ENCODE results near the gene CDH11.
A peak's percentile ranks its signal among the peaks of the same experiment; 100 is the strongest.

CDH11 gene

GRCh38 chr16:65126845-65127624, 5.2 kb upstream of the CDH11 start:
- no peak overlapping the region for H3K4me3 ChIP-seq (ENCODE audit: low read length)
- DNase-seq (ENCODE audit: low read depth) = no peak
- TF ChIP-seq CTCF (conservative IDR thresholded peaks at IDR 0.05; ENCODE audit: low read depth, low read length) = peak; percentile 46

- no peak for DNase-seq (ENCODE audit: low read depth)
- H3K4me3 ChIP-seq (ENCODE audit: low read length) = no peak overlapping the region
- TF ChIP-seq CTCF (conservative IDR thresholded peaks at IDR 0.05; ENCODE audit: low read depth, low read length) = no peak
These were observed 4.0 kb upstream of the CDH11 start for GRCh38 chr16:65125871-65126270.

- no peak for DNase-seq (ENCODE audit: low read depth)
- H3K4me3 ChIP-seq (ENCODE audit: low read length) = no peak overlapping the region
- no peak for TF ChIP-seq CTCF (conservative IDR thresholded peaks at IDR 0.05; ENCODE audit: low read depth, low read length)
These were observed 3.5 kb upstream of the CDH11 start for GRCh38 chr16:65125322-65125721.

- no peak for TF ChIP-seq CTCF (conservative IDR thresholded peaks at IDR 0.05; ENCODE audit: low read depth, low read length)
- H3K4me3 ChIP-seq (ENCODE audit: low read length) = no peak overlapping the region
- DNase-seq (ENCODE audit: low read depth) = no peak
These were observed 2.7 kb upstream of the CDH11 start for GRCh38 chr16:65124596-65124995.

- peak overlapping the region; percentile 64 for H3K4me3 ChIP-seq (ENCODE audit: low read length)
- TF ChIP-seq CTCF (conservative IDR thresholded peaks at IDR 0.05; ENCODE audit: low read depth, low read length) = no peak
- no peak for DNase-seq (ENCODE audit: low read depth)
These were observed 2.3 kb upstream of the CDH11 start for GRCh38 chr16:65124212-65124548.

GRCh38 chr16:65123396-65124211, 1.7 kb upstream of the CDH11 start:
- H3K4me3 ChIP-seq (ENCODE audit: low read length) = peak overlapping the region; percentile 64
- no peak for DNase-seq (ENCODE audit: low read depth)
- TF ChIP-seq CTCF (conservative IDR thresholded peaks at IDR 0.05; ENCODE audit: low read depth, low read length) = no peak

Data from retinal pigment epithelial cell (primary cell).